ENCODE data around the gene KDM5B.
"Not testable (repeated sequence)": the region's sequence is repeated elsewhere in the genome, so short reads cannot be mapped to it uniquely, and the experiment has no call there.

The KDM5B gene

DNA sequence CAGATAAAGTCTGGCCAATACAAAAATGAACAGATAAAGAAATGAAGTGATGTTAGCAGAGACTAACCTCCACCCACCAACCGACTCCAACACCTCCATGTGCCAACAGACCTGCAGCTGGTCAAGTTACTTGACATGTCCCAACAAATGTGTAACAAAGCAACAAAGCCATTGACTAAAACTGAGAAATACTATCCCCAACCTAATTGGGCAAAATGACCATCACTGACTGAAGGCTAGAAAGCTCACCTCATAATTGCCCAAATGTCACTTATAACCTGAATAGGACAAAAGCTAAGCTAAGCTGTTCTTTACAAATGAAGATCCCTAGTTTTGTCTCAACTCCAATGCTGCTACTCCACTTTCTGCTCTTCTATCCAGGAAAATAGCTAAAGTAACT lies 7.5 kb downstream of the KDM5B start:
- TF ChIP-seq ZFX (IDR thresholded peaks at IDR 0.05) (no peak), CTCF (conservative IDR thresholded peaks at IDR 0.05) (no peak)
- H3K27ac ChIP-seq: no peak overlapping the region

DNA sequence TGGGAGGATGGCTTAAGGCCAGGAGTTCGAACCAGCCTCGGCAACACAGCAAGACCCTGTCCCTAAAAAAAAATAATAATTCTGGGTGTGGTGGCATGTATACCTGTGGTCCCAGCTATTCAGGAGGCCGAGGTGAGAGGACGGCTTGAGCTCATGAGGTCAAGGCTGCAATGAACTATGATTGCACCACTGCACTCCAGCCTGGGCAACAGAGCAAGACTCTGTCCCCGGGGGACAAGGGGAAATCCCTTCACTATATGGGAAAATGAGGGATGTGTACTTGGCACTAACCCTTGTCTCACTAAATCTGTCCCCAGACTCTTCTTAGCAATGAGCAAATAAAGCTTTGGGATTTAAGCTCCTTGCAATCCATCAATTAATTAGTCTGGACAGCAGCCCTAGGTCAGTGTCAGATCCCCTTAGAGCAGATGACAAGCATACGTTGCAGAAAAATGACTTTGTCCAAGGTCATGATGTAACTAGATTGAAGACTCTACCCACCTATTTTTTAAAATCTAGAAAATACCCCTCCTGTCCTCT lies 9.4 kb downstream of the KDM5B start:
- H3K27ac ChIP-seq: no peak overlapping the region
- TF ChIP-seq CTCF (conservative IDR thresholded peaks at IDR 0.05): no peak
- TF ChIP-seq ZFX (IDR thresholded peaks at IDR 0.05): no peak

DNA sequence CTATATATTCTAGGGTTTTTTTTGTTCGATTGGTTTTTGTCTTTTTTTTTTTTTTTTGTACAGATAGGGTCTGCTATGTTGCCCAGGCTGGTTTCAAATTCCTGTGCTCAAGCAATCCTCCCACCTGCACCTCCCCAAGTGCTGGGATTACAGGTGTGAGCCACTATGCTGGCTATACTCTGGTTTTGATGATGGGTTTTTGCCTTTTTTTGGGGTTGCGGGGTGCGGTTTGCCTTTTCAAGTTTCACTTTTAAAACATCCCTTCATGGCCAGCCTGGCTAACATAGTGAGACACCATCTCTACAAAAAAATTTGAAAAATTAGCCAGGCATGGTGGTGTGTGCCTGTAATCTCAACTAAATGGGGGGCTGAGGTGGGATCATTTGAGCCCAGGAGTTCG lies 10.0 kb downstream of the KDM5B start:
- no peak overlapping the region for H3K27ac ChIP-seq
- no peak for TF ChIP-seq CTCF (conservative IDR thresholded peaks at IDR 0.05)
- no peak for TF ChIP-seq ZFX (IDR thresholded peaks at IDR 0.05)

DNA sequence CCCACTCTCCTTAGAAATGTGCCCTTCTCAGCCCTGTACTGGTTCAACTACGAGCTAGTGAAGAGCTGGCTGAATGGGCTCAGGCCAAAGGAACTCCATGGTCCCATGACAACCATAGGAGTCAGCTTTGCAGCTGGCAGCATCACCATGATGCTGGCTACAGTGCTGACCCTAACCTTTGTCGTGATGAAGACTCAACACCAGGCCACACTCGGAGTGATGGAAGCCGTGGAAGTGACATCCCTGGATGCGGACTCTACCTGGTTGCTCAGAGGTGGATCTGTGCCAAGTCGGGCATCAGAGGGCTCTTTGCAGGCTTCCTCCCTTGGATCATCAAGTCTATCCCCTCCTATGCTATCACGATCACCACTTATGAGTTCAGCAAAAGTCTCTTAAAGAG lies 11.6 kb downstream of the KDM5B start:
- TF ChIP-seq CTCF (conservative IDR thresholded peaks at IDR 0.05) (no peak), ZFX (IDR thresholded peaks at IDR 0.05) (no peak)
- no peak overlapping the region for H3K27ac ChIP-seq

- H3K27ac ChIP-seq: not testable (repeated sequence)
Measured at GRCh38 chr1:202794931-202795330, 13.3 kb downstream of the KDM5B start.

DNA sequence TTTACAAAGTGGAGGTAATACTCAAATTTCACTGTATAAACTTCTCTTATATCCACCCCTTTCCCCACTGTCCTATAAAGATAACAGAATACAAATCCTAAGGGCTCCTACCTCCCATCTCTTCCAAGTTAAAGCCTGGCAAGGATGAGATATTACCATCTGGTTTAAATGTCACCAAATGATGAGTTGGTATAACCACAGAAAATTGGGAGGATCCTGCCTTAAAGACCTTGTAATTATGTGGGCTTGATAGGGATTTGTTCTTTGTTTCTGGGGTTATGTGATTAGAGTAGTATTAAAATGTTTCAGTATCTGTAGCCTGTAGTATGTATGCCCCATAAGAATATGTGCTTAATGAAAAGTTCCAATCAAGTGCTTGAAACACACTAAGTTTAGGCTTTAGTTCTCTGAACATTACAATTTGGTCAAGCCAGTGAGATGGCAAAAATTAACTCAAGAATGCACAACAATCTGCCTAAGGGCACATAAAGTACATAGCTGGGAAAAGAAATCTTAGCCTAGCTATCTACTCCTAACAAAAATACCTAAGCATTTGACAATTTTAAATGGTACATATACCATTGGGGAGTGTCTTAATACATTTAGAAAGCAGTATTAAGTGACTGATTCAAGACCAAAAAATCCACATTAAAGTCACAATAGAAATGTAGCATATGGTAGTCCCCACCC lies 14.0 kb downstream of the KDM5B start:
- H3K27ac ChIP-seq: no peak overlapping the region
- TF ChIP-seq CTCF (conservative IDR thresholded peaks at IDR 0.05) (no peak), ZFX (IDR thresholded peaks at IDR 0.05) (no peak)

DNA sequence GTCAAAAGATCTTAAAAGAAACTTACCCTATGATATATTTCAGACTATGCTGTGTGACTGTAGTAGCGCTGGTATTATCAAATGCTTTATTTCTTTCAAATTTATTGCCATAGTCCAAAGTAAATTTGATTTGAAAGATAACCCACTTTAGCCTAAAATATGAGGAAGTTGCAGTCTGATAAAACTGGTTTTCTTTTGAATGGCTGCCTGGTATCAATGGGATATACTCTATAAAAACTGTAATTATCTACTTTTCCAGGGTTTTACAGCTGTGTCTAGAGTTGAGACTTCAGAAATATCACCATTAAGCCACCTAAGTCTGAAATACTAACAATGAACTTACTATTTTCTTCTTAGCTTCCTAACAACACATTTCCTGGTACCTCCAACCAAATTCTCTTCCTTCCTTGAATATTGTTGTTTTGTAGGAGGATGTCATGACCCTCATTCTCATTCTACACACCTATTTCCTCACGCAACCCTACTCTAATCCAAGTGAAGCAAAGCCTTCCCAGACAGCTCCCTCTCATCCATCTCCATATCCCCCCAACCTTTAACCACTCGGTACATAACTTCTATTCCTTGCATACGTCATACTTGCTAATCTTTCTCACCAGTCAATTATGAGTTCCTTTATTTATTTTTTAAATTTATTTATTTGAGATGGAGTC lies 17.0 kb downstream of the KDM5B start:
- peak overlapping the region; percentile 30; the same call in 1 of the 2 replicates for H3K27ac ChIP-seq
- TF ChIP-seq CTCF (conservative IDR thresholded peaks at IDR 0.05) (no peak), ZFX (IDR thresholded peaks at IDR 0.05) (no peak)
